ENCODE data around the gene MRPL20.
"Not testable (repeated sequence)": the region's sequence is repeated elsewhere in the genome, so short reads cannot be mapped to it uniquely, and the experiment has no call there.

The MRPL20 gene

DNA sequence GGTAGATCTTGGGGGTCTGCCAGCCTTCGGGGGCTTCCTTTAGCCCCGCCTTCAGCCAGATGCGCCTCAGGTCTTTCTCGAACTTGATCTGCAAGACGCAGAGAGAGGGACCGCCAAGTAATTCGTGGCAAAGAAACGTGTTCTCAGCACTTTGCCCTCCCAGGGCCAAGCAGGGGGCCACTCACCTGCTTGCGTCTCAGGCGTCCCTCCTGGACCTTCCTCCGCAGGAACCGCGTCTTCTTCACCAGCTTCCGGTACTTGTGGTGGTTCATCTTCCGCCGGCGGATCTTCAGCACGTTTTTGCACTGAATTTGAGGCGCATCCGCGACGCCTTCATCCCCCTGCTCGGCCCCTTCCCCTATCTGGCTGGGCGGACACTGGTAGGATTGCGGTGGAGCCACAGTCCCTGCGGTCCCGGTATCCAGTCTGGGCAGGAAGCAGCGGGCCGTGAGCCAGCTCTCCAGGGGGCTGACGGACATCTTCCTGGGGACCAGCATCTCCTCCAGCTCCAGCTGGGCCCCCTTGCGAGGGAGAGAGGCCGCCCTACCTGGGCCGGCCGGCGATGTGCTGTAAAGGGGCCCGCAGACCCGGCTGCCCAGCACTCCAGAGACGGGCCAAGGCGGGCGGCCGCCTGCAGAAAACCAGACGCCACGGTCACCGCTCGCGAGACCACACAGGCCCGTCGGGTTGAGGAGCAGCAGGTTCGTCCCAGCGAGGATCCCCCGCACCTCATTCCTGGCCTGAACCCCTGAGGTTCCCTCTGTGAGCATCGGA lies 33.1 kb downstream of the MRPL20 start:
- CTCF ChIA-PET = interaction anchor here (0.6 to 2.1 kb wide), 4 partner anchors 22 to 164 kb away, joined by 3 to 10 read pairs (median 4); no protein-coding TSS in a partner anchor
- TF ChIP-seq, protein P1, sequence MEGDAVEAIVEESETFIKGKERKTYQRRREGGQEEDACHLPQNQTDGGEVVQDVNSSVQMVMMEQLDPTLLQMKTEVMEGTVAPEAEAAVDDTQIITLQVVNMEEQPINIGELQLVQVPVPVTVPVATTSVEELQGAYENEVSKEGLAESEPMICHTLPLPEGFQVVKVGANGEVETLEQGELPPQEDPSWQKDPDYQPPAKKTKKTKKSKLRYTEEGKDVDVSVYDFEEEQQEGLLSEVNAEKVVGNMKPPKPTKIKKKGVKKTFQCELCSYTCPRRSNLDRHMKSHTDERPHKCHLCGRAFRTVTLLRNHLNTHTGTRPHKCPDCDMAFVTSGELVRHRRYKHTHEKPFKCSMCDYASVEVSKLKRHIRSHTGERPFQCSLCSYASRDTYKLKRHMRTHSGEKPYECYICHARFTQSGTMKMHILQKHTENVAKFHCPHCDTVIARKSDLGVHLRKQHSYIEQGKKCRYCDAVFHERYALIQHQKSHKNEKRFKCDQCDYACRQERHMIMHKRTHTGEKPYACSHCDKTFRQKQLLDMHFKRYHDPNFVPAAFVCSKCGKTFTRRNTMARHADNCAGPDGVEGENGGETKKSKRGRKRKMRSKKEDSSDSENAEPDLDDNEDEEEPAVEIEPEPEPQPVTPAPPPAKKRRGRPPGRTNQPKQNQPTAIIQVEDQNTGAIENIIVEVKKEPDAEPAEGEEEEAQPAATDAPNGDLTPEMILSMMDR (conservative IDR thresholded peaks at IDR 0.05; ENCODE audit: low read depth) = no peak
- DNase-seq (ENCODE audit: low spot score) = no peak
- POLR2A ChIA-PET (ENCODE audit: low non-redundant PET) = interaction anchor here (0.6 kb wide), 1 partner anchor 165 kb away, joined by 3 read pairs; no protein-coding TSS in a partner anchor
- peak overlapping the region; percentile 90 for H3K27ac ChIP-seq

DNA sequence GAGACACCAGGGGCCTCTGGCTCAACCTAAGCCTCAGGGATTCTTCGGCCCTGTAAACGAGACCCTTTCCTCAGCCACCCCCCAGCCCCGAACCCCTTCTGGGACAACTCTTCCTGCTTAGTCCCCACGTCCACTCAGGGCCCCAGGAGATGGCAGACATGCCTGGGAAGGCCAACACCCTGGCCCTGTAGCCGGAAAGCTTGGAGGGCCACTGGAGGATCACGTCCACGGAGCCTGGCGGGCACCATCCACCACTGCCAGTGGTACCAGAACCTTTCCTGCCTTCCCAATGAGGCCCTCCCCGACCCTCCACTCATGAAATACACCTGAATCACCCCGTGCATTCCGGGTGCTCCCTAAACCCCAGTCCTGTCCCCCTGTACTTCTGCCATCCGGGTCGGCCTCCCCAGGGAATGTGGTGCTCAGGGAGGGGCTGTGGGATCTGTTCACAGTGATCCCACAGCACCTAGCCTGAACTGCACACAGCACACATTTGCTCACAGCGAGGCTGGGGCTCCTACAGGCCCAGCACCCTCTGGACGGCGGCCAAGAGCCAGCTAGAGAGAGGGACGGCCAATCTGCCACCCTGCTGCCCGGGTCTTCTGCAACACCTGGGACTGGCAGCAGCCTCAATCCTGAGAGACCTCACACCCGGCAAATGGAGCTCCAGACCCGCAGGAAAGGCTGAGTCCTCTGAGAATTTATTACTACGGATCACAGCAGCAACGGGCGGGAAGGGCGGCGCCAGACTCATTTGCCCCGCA lies 33.9 kb downstream of the MRPL20 start:
- DNase-seq (ENCODE audit: low spot score) = no peak
- TF ChIP-seq, protein P1 (conservative IDR thresholded peaks at IDR 0.05; ENCODE audit: low read depth) = no peak
- peak overlapping the region; percentile 90 for H3K27ac ChIP-seq
- ChIA-PET POLR2A (ENCODE audit: low non-redundant PET) (interaction anchor here (0.6 kb wide), 1 partner anchor 9 kb away, joined by 3 read pairs; no protein-coding TSS in a partner anchor), CTCF (interaction anchor here (0.8 to 2.1 kb wide), 4 partner anchors 22 to 73 kb away, joined by 3 to 10 read pairs (median 3); no protein-coding TSS in a partner anchor)

DNA sequence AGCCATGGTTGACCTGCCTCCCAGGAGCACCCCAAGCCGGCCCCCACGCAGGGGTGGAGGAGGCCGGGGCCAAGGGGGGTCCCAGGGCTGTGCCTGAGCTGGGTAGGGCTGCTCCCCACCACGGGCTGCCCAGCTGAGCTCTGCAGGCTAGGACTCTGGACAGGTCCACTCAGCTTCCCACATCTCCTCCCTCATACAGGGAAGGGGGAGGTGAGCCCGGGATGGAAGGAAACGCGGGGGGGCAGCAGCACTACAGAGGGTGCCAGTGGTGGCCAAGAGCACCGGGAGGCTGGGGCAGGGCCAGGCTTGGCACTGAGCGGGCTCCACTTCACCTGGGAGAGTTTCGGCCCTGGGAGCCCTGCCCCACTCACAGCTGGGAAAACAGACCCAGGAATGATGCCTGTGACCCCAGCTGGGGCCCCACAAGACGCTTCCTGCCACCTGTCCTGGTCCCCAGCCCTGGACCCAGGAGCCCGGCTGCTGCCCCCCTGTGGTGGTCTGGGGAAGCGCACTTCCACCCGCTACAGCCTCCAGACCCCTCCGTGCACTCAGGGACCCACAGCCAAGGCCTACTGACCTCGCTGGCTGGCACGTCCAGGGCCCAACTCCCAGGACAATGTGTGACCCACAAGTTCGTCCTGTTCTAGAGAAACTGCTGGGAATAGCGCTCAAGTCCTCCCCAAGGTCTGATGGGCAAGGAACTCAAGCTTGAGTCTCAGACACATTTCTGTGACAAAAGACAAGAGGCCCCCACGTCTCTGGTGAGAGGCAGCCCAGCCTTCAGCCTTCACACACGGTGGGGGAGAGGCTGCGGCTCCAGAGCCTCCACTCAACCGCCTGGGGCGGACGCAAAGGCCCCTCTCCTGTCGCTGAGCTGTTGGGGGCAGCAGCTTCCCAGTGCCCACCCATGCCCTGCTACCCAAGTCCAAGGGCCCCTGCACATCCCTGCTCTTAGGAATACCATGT lies 35.1 kb downstream of the MRPL20 start:
- ChIA-PET CTCF (interaction anchor here (0.5 to 2.1 kb wide), 15 partner anchors 9 to 388 kb away, joined by 3 to 10 read pairs (median 3); no protein-coding TSS in a partner anchor), POLR2A (ENCODE audit: low non-redundant PET) (interaction anchor here (0.6 kb wide), 1 partner anchor 10 kb away, joined by 3 read pairs; no protein-coding TSS in a partner anchor)
- peak overlapping the region; percentile 90 for H3K27ac ChIP-seq
- no peak for DNase-seq (ENCODE audit: low spot score)
- TF ChIP-seq, protein P1 (conservative IDR thresholded peaks at IDR 0.05; ENCODE audit: low read depth) = peak; percentile 94

DNA sequence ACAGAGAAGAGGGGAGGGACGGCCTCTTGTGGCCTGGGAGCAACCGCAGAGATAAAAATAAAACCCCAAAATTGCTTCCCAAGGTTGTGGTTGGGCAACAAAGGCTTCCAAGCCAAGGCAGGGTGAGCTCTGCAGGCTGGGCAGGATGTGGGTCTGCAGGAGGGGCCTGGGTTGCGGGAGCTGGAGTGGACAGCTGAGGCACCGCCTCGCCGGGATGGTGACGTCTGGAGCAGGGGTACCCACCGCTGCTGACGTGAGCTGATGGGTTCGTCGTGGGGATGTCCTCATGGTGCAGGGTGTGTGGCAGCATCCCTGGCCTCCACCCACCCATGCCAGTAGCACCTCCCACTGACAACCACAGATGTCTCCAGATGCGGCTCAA lies 35.7 kb downstream of the MRPL20 start:
- TF ChIP-seq, protein P1 (conservative IDR thresholded peaks at IDR 0.05; ENCODE audit: low read depth) = no peak
- no peak for DNase-seq (ENCODE audit: low spot score)
- H3K27ac ChIP-seq = peak overlapping the region; percentile 90
- POLR2A ChIA-PET (ENCODE audit: low non-redundant PET) = no interaction called here
- CTCF ChIA-PET = interaction anchor here (0.5 to 1.0 kb wide), 5 partner anchors 9 to 171 kb away, joined by 3 to 4 read pairs (median 3); no protein-coding TSS in a partner anchor

- ChIA-PET CTCF (no interaction called here), POLR2A (ENCODE audit: low non-redundant PET) (no interaction called here)
- DNase-seq (ENCODE audit: low spot score) = no peak
- peak overlapping the region; percentile 90 for H3K27ac ChIP-seq
- TF ChIP-seq, protein P1 (conservative IDR thresholded peaks at IDR 0.05; ENCODE audit: low read depth) = no peak
Observed at GRCh38 chr1:1370771-1371300, 36.3 kb downstream of the MRPL20 start.

- POLR2A ChIA-PET (ENCODE audit: low non-redundant PET) = interaction anchor here (0.7 kb wide), 1 partner anchor 19 kb away, joined by 7 read pairs; no protein-coding TSS in a partner anchor
Observed at GRCh38 chr1:1370094-1370493, 37.0 kb downstream of the MRPL20 start.

More at GRCh38 chr1:1370094-1370493, 37.0 kb downstream of the MRPL20 start:
- CTCF ChIA-PET = interaction anchor here (1.1 kb wide), 1 partner anchor 136 kb away, joined by 3 read pairs; no protein-coding TSS in a partner anchor
- not testable (repeated sequence) for DNase-seq (ENCODE audit: low spot score)
- peak overlapping the region; percentile 13; the same call in 1 of the 2 replicates for H3K27ac ChIP-seq

Measured in RWPE1 (cell line).